ENCODE data around the gene FHOD3.

FHOD3 gene

DNA sequence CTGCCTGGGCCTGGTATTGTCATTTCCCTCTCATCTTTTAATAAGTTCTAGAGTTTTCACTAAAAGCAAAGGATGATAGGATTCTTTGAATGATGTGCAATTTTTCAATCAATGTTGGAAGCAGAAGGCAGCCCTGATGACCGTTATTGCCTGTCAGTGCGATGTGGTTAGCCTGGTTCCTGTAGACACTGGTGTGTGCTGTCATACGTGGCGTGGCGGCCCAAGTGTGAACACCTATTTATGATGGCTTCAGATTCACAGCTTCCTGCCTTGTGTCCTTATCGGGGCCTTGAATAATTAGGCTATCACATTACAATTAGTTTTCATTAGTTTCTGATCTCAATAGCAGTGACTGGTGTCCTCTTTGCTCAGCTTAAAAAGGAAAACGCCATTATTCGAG lies 312.7 kb downstream of the FHOD3 start:
- TF ChIP-seq, protein P1, sequence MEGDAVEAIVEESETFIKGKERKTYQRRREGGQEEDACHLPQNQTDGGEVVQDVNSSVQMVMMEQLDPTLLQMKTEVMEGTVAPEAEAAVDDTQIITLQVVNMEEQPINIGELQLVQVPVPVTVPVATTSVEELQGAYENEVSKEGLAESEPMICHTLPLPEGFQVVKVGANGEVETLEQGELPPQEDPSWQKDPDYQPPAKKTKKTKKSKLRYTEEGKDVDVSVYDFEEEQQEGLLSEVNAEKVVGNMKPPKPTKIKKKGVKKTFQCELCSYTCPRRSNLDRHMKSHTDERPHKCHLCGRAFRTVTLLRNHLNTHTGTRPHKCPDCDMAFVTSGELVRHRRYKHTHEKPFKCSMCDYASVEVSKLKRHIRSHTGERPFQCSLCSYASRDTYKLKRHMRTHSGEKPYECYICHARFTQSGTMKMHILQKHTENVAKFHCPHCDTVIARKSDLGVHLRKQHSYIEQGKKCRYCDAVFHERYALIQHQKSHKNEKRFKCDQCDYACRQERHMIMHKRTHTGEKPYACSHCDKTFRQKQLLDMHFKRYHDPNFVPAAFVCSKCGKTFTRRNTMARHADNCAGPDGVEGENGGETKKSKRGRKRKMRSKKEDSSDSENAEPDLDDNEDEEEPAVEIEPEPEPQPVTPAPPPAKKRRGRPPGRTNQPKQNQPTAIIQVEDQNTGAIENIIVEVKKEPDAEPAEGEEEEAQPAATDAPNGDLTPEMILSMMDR (IDR thresholded peaks at IDR 0.05; ENCODE audit: borderline replicate concordance, insufficient read depth, low read depth, low read length) = no peak

DNA sequence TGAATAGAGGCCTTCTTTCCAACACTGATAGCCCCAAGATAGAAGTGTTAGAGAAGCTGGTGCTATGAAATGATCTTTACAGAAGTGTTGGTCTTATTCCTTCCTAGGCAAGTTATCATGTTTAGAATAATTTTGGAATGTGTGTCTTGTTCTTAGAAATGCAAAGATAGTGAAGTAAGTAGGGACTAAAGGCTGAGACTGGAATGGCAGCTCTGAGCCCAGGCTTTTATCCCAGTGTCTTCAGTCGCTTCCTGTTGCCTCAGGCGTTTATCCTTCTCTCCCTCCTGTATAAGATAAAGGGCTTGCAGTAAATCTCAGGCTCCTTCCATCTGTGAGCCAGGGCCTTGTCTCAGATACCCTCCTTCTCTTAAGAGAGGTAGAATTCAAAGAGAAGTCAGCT lies 313.1 kb downstream of the FHOD3 start:
- H3K4me3 ChIP-seq (ENCODE audit: low read depth, low read length) = no peak overlapping the region
- TF ChIP-seq, protein P1 (IDR thresholded peaks at IDR 0.05; ENCODE audit: borderline replicate concordance, insufficient read depth, low read depth, low read length) = no peak

More for the DNA sequence above, 312.7 kb downstream of the FHOD3 start:
- no peak overlapping the region for H3K4me3 ChIP-seq (ENCODE audit: low read depth, low read length)

DNA sequence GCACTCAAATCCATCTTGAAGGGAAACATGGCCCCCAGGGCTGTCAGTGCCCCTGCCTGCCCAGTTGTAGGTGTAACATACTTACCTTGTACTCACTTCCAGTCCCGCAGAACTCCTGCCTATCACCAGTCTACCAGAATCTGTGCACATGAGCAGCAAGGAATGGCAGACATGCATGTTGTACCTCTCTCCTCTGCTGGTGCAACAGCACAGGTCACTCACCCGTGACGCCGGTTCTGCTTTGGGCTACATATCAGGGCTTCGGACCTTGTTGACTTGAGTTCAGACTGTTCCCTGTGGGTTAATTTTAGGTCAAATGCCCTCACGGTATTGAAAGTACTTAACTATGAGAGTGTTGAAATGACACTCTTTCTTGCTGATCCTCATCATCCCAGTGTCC lies 315.6 kb downstream of the FHOD3 start:
- TF ChIP-seq, protein P1 (IDR thresholded peaks at IDR 0.05; ENCODE audit: borderline replicate concordance, insufficient read depth, low read depth, low read length) = no peak
- H3K4me3 ChIP-seq (ENCODE audit: low read depth, low read length) = no peak overlapping the region

DNA sequence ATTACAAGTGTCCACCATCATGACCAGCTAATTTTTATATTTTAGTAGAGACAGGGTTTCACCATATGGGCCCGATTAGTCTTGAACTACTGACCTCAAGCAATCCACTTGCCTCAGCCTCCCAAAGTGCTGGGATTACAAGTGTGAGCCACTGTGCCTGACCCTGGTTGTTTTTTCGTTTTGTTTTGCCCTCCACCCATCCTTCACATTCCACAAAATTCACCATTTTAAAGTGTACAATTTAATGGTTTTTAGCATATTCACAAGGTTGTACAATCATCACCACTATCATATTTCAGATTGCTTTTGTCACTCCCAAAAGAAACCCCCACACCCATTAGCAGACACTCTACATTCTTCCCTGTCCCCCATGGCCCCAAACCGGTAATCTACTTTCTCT lies 316.3 kb downstream of the FHOD3 start:
- H3K4me3 ChIP-seq (ENCODE audit: low read depth, low read length) = no peak overlapping the region
- TF ChIP-seq, protein P1 (IDR thresholded peaks at IDR 0.05; ENCODE audit: borderline replicate concordance, insufficient read depth, low read depth, low read length) = no peak

DNA sequence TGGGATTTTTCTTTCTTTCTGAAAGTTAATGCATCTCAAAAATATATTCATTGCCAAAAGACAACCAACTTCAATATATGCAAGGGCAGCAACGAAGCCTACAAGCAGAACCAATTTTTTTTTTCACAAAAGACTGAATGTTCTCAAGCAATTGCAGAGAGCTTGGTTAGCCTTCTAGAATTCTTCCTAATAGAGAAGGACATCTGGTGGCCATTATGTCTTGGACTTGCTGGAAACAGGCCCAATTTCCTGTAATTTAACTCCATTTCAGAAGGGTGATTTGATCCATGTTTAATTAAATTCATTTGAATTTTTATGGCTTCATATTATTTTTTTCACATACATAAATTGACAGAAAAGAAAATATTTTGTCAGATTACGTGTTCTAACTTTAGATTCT lies 323.3 kb downstream of the FHOD3 start:
- no peak overlapping the region for H3K4me3 ChIP-seq (ENCODE audit: low read depth, low read length)

DNA sequence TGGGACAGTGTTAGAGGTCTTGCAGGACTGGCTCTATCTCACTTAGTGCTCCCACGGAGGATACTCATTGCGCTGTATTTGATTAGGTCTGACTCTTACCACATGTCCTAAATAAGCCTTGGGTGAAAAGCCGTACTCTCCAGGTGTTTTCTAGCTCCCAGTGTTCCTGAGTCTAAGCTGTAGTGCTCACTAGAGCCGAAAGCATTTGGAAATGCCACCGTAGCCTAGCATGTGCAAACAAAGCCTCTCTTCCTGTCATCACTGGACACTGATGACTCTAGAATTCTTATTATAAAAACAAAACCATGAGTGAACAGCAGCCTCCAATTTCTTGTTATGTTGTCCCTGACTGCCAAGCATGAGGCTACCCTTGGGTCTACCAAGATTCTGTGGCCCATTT lies 325.1 kb downstream of the FHOD3 start:
- TF ChIP-seq, protein P1 (IDR thresholded peaks at IDR 0.05; ENCODE audit: borderline replicate concordance, insufficient read depth, low read depth, low read length) = no peak
- H3K4me3 ChIP-seq (ENCODE audit: low read depth, low read length) = no peak overlapping the region

More for the DNA sequence above, 323.3 kb downstream of the FHOD3 start:
- TF ChIP-seq, protein P1 (IDR thresholded peaks at IDR 0.05; ENCODE audit: borderline replicate concordance, insufficient read depth, low read depth, low read length) = no peak

DNA sequence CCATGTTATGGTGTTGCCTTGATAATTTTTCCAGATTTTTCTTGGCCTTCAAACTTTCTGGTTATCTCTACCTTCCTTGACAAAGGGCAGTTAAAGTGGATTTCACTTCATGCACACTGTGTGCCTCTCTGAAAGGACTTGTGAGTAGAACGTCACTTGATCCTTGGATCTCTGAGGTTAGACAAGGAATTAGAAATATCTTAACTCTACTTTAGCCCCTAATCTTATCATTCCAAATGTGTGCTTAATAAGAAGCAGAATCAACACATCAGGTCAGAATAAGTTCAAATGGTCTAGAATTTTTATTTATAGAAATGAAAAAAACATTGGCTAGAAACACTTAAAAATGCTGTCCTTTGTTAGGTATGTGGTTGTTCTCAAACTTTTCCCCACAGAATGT lies 325.6 kb downstream of the FHOD3 start:
- no peak overlapping the region for H3K4me3 ChIP-seq (ENCODE audit: low read depth, low read length)
- TF ChIP-seq, protein P1 (IDR thresholded peaks at IDR 0.05; ENCODE audit: borderline replicate concordance, insufficient read depth, low read depth, low read length) = no peak

Measured in GM12875 (cell line).